Esophagus squamous epithelium (tissue), 4 donors: ENCODE data around the gene GPR176.

ENCODE experiments used
- CTCF ChIP-seq, 6 experiments: fragments of 450-650 bp in 4 of 6; fragments of 200-600 bp in 2 of 6; sonication (generic) in 2 of 6; IDR thresholded peaks; one replicate each; pipeline ENCODE4 v1.5.1; 2016 to 2019; ENCODE audit warnings: antibody characterized with exemption in 6 of 6, mild to moderate bottlenecking in 4 of 6, moderate library complexity in 4 of 6
- POLR2A ChIP-seq, 4 donors: fragments of 450-650 bp; IDR thresholded peaks; one replicate each; pipeline ENCODE4 v1.6.1; 2017; ENCODE audit warnings: antibody characterized with exemption in 4 of 4, mild to moderate bottlenecking in 4 of 4, moderate library complexity in 3 of 4

DNA sequence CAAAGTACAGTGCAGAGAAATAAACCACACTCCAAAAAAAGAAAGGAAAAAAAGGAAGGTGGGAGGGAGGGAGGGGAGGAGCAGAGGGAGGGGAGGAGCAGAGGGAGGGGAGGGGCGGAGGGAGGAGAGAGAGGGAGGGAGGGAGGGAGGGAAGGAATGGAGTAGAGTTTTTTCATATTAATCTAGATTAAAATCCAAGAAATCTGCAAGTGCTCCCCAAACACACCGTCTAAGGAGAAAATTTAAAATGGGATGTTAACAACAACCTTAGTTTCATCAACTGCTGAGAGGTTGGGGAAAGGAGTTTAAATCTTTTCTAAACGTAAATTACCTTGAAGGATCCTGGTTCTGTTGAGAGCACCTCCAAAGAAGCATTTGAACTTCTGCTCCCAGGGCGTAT is 144.0 kb downstream of the GPR176 start:
- TF ChIP-seq CTCF (IDR thresholded peaks at IDR 0.05) (no peak), POLR2A (IDR thresholded peaks at IDR 0.05) (no peak)
